NCI-H1105 treated with DMSO at 0.1 percent for 48 hours (cell line): ENCODE measurements around the gene VEGFA.

Source experiments
- DNase-seq: peaks from one replicate; lab custom pipeline; 2025; lab: John Stamatoyannopoulos, UW

The VEGFA gene

DNA sequence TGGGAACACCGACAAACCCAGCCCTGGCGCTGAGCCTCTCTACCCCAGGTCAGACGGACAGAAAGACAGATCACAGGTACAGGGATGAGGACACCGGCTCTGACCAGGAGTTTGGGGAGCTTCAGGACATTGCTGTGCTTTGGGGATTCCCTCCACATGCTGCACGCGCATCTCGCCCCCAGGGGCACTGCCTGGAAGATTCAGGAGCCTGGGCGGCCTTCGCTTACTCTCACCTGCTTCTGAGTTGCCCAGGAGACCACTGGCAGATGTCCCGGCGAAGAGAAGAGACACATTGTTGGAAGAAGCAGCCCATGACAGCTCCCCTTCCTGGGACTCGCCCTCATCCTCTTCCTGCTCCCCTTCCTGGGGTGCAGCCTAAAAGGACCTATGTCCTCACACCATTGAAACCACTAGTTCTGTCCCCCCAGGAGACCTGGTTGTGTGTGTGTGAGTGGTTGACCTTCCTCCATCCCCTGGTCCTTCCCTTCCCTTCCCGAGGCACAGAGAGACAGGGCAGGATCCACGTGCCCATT lies 15.3 kb downstream of the VEGFA start:
- no peak for DNase-seq

DNA sequence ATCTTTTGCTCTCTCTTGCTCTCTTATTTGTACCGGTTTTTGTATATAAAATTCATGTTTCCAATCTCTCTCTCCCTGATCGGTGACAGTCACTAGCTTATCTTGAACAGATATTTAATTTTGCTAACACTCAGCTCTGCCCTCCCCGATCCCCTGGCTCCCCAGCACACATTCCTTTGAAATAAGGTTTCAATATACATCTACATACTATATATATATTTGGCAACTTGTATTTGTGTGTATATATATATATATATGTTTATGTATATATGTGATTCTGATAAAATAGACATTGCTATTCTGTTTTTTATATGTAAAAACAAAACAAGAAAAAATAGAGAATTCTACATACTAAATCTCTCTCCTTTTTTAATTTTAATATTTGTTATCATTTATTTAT lies 15.9 kb downstream of the VEGFA start:
- DNase-seq: no peak

DNA sequence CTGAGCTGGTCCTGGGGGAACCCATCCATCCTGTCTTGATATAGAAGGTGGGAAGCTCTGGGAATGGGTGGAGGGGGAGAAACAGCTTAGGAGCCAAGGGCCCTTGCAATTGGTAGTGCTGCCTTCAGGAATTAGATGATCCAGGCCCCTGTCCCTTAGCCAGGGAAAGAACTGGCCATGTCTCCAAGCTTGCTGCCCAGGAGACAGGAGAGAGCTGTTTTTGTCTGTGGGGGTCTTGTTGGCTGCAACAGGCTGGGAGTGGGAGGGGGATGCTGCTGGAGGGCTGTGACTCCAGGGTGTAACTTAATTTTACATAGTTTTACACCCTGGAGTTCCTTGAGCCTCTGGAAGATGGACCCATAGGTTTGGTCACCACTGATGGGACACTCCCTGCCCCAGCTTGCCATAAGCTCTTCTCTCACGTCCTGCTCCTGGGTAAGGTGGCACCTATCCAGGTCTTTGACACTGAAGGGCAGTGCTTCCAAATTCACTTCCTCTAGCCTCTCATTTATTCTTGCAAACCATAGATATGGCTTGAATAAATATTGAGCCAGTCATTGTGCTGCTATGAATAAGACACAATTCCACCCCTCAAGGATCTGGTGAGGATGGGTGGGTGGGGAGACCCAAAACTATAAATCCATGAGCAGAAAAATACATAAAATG lies 16.8 kb downstream of the VEGFA start:
- DNase-seq: no peak

DNA sequence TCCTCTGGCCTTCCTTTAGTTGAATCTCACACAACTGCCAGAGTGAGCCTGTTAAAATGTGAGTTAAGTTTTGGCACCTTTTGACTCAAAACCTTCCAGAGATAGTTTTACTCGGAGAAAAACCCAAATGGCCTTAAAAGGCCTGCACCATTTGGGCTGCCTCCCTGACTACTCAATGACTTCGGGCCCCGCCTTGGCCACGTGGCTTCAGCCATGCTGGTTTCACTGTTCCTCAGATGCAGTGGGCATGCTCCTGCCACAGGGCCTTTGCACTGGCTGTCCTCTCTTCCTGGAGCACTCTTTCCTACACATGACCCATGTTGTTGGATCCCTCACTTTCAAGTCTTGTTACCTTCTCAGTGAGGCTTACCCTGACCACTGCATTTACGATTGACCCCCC lies 18.3 kb downstream of the VEGFA start:
- DNase-seq: no peak

DNA sequence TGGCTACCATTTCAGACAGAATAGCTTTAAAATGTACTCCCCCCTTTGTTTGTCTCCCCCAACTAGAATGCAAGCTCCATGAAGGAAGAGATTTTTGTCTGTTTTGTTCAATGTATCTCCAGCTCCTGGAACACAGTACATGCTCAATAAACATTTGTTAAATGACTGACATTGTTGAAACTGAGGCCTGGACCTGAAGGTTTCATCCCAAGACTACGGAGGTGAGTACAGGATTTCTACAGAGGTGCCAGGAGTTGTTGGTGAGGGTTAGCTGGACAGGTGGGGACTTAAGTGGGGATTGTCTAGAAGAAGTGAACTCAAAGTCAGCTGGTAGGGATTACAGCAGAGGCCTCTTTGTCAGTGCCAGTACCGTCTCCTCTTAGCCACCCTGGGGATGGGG lies 19.4 kb downstream of the VEGFA start:
- no peak for DNase-seq

DNA sequence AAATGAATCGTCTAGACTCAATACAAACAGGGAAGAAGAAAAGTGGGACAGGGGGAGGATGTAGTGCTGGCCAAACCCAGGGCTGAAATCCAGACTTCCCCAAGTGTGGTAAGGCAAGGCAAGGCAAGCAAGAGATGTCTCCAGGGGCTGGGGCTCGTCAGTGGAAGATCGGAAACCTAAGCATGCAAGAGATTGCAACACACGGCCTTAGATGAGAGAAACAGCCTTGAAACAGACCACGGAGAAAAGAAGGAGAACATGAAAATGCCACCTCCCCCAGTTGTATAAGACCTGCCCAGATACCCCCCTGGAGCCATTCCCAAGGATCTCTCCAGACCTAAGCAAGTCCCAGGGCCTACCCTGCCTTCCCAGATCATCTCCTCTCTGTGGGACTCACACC lies 20.0 kb downstream of the VEGFA start:
- DNase-seq: no peak

DNA sequence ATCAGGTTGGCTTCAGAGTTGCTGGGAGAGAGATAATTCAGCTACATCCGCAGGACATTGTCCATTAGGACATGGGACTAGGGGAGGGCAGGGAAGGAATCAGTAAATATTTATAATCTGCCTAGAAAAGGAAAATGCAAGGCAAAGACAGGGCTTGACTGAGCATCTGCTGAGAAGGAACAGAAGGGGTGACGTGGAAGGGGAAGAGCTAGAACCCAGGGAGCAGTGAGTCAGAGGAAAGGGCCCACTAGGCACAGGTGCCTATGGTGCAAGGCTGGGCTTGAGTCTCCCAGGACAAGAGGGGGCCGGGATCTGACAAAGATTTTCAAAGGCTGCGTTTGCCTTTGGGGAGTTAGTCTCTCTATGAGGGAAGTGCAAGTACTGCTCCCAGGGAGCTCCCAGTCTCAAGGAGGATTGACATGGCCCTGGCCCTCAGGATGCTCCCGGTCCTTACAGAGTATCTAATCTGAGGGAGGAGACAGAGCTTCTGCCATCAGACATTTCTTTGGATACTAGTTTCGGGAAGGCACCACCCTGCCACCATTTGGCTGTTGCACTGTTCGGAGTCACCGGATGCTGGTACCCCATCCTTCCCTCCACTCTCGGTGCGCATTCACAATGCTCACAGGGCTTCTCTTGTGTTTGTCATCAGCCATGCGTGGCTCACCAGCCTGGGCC lies 21.9 kb downstream of the VEGFA start:
- no peak for DNase-seq

DNA sequence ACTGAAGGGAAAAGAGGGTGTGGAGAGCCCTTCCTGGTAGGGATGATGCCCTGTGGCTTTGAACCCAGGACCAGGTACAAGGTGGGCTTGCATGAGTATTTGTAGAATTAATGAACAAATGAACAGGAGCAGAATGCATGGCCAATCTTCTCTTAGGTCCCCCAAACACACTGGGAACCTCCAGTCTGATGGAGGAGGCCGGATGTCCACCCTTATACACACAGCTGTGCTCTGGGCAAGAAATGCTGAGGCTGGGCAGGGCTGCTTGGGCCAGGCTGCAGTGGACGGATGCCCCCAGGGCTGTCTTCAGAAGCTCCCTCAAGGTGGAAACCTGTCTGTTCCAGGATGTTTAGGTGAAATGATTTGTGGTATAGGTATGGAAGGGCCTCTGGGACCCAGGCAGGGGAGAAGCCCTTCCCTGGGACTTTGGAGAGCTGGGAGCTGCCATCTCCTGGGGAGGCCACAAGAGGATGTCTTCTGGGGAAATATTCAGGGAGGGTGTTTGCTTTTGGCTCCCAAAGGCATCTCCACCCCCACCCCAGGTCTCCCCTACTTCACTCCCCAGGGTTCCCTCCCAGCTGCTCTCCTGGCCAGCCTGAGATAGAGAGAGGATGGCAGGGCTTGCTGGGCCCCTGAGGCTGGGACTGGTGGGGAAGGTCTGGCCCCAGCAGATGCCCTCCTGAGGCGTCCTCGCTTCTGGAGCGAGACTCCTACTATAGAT lies 23.3 kb downstream of the VEGFA start:
- DNase-seq: no peak

DNA sequence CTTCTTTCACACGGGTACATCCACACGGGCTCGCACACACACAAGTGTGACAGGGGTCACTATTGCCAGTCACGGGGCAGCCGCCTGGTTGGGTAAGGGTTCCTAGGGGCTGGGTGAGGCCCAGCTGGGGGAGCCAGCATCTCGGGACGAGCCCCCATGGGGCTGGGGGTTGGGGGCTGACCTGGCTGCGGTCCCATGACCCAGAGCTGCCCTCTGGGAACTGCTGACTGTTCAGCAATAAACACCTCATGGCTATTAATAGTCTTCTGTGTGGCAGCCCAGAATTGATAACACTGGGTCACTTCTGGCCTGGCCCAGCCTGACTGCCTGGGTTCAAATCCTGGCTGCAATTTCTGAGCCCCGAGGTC lies 23.8 kb downstream of the VEGFA start:
- no peak for DNase-seq

DNA sequence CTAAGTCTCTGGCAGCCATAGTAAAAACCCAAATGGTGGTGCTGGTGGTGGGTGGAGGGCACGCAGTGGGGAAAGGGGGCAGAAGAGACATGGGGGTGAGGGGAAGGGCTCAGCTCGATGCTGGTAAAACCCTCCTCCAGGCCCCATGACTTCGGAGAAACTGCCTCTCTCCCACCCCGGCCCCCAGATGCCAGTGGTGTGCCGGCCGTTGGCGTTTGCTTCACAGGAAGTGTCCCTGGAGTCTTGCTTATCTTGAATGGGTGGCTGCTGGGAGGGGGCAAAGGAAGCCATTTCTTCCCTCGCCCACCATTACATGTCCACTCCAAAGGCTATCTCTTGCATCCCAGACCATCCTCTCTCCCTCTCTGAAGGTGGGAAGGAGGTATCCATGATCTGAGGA lies 25.4 kb downstream of the VEGFA start:
- no peak for DNase-seq

DNA sequence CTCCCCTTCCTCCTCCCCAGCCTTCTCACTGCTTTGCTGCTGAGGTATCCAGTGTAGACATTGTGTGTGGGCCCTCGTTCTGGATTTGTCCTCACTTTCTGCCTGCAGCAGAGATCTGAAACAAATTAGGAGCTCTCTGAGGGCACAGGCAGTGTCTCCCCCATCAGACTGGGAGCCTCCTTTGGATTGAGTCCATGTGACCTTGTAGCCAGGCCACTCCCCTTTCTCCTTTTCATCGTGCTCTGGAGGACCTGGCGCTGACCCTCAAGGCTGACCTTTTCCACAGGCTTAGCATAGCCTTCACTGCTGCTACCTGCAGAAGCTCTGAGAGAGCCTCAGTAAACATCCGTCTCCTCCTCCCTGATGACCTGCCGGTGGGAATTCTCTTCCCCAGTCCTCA lies 26.2 kb downstream of the VEGFA start:
- DNase-seq: no peak

DNA sequence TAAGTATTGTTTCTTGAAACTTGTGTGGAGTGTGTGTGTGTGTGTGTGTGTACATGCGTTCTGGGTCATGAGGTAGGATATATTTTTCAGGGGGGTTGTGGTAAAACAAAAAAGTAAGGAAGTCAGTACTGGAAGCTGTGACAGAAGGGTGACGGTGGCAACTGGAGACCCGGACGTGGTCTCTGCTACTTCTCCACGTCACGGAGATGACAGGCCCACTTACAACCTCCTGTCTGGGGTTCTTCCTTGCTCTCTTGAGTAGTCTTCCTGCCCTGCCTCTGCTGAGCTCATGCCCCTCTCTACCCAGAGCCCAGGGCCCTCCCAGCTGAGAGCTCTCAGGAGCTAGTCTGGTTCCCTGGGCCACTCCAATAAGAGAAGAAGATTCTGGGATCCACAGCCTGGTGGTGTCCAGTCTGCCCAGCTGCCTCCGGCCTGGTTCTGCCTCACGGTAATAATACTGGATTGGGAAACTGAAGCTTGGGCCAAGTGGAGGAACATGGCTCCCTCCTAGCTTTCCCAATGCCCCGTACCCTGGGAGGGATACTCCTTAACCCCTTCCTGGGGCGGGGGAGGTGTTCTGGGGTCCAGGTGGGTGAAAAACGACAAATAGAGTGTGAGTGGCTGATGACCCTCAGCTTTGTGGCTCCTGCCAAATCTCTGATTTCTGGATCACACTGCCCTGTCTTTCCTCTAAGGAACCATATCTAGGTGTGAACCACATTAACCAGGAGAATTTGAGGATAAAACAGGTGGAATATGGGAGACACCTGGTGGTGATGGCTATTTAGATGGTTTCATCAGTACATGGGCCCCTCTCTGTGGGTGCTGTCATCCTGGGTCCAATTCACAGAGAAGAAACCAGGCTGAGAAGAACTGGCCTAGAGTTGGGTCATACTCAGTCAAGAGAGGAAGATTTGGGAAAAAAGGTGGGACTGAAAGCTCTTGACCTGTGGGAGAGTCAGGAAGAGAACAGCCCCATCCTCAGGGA lies 27.2 kb downstream of the VEGFA start:
- DNase-seq: no peak

DNA sequence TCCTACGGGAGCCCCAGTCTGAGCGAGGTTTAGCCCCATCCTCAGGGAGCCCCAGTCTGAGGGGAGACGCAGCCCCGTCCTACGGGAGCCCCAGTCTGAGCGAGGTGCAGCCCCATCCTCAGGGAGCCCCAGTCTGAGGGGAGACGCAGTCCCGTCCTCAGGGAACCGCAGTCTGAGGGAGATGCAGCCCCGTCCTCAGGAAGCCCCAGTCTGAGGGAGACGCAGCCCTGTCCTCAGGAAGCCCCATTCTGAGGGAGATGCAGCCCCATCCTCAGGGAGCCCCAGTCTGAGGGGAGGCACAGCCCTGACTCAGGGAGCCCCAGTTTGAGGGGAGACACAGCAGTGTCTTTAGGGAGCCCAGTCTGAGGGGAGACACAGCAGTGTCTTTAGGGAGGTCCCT lies 27.9 kb downstream of the VEGFA start:
- DNase-seq: no peak

DNA sequence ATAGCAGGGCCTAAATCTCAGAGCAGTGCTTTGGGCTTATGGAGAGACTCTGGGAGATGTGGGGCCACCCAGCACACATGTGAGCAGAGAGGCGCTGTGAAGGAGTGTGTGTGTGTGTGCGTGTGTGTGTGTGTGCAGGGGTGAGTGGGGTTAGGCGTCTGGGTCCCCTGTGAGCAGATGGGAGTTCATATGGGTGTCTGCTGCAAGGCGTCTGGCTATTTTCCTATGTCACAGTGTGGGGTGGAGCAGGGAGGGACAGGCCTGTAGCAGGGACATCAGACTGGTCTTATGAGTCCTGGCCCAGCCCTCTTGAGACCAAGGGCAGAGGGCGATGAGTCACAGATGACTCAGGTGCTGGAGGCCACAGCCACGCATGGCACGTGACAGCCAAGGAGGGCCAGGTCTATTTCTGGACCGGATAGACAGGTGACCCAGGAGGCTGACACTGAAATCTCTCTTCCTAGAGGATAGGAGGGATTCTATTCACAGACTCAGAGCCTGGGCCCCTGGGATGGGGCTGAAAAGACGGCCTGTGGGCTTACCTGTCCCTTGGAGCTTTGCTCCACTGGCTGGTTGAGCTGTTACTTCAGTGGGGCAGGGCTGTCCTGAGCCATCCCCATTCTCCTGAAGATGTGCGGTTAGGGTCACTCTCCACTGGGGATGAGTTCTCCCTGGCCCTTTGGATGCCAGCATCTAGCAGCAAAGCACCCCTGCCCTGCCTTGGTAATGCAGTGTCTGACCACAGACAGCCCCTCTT lies 28.9 kb downstream of the VEGFA start:
- DNase-seq: no peak

DNA sequence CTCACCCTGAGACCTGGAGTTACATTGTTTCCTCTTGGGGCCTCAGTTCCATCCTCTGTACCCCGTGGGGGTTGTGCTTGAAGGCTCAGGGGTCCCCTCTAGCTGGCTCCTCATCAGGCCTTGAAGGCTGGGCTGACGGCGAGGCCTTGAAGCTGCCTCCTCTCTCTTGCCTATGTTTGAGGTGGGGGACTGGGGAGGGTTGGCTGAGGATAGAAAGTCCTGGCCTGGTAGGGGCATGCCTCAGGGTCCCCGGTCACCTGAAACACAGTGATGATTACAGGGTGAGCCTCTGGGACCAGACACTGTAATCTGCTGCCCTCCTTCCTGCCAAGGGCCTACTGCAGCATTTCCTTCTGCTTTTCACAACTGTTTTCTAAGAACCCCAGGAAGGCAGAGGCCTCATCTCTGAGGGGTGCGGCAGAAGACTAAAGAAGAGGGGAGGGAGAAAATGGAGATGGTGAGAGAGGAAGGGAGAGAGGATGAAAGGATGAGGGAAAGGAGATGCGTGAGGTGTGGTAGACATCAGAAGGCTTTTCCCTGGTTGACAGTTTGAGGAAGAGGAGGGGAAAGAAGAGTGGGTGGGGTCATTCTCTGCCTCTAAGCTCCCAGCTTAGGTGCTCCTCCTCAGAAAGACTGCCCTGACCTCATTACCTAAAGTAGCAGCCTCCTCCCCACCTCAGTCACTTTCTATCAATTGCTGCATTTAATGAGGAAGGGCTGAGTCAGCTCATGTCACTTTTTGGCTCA lies 29.7 kb downstream of the VEGFA start:
- no peak for DNase-seq

DNA sequence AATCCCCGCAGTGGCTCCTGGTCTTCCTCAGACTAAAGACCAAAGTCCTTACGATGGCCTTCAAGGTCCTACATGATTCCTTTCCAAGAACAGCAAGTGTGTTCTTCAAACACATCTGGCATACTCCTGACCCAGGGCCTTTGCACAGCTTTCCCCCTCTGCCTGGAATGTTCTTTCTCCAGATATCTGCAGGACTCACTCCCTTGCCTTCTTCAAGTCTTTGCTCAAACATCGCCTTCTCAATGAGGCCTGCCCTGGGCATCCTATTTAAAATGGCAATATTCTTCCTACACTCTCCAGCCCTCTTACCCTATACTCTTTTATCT lies 30.2 kb downstream of the VEGFA start:
- no peak for DNase-seq

DNA sequence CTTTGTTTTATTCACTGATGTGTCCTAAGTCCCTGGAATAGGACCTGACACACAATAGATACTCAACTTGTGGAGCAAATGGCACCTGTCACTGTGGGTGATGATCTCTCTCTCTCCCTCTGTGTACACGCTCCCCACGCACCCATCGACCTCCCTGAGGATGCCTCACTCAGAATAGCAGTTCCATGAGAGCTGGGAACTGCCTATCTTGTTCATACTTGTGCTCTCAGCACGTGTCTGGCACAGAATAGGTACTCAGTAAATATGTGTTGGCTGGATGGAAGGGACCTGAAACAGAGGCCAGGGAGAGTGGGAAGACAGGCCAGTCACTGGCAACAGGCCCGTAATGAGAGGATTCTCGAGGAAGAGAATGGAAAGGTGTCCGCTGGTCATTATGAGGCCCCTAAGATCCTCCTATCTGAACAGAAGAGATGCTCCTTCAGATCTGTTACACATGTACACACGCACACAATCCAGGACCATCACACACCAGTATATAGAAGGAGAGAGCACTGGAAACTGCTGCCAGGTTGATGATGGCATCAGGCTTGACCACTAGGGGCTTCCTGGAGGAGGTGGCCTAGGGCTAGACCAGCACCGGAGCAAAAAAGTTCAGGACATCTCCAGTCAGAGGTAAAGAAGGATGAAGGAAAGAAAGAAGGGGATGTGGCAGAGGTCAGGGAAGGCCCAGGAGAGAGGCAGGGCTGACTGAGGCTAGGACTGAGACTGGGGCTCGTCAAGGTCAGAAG lies 30.9 kb downstream of the VEGFA start:
- DNase-seq: no peak

DNA sequence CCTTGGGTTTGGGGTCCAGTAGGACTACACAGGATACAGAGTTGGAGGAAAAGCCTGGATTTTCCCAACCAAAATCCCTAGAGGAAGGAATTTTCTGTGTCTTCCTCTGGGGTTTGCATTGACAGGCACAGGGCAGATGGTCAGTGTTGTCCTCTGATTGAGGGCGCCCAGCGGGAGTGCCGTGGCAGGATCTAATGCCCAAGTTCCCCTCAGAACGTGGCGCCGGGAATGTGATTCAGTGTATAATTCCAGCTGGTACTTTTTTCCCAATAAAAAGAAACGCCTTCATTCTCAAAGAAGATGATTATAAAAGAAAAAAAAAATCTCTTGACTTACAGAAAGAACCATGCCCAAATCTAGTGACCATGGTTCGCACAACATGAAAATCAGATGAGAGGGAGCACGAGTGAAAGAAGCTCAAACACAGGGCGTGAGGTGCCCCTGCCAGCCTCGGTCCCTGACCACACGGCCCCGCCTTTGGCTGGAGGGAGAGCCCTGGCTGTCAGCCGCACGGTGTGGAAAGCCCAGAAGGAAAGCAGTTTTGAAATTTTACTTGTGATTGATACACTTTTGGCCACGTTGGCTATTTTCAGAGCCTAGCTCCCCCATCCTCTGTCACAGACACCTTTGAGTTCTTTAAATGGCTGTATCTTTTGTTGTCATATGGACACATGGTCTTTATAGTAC lies 31.6 kb downstream of the VEGFA start:
- no peak for DNase-seq

DNA sequence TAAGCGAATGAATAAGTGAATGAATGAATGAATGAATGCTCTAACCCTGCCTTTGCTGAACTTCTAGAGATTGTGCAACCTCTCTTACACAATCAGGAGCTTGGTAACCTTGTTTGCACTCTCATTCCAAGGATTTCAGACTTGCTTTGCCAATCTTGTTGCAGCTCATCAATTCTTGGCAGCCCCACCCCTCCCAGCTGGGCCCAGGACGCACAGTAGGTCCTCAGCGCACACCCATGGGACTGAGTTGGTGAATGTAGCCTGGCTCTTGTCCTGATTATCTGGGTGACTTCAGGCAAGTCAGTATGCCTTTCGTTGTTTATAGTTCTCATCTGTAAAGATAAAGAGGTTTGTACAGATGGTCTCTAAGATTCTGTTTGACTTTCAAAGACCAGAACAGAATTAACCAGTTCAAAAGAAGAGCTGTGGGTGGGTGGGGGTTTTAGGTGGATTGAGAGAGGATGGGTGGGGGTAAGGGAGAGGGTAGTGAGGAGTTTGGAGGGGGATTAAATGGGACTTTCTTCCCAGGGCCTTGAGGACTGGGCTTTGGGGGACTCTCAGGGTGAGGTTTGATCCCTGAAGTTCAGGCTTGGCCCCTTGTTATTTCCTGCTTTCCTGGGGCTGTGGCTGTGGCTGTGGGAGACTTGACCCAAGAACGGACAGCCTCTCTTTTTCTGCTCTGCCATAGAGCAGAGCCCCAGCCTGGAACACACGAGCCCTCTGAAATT lies 33.2 kb downstream of the VEGFA start:
- DNase-seq: no peak
